ENCODE measurements around the gene GJA1.

DNA sequence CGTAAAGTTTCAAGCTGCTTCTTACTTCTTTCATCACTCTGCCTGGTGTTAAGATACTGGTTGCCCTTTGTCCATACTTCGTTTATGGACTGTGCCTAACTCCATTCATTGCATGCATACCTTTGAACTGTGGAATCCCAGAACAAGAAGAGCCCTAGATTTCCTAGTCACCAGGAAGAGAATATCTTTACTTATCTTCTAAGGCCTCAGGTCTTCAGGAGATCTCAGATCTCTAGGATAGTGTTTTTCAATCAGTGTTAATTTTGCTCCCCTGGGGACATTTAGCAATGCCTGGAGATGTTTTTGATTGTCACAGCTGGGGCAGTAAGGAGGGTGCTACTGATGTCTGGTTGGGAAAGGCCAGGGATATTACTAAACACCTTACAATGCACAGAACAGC is 35.5 kb upstream of the GJA1 start:
- TF ChIP-seq BHLHE40 (IDR thresholded peaks at IDR 0.05; ENCODE audit: low read depth, low read length) (no peak), MXI1 (IDR thresholded peaks at IDR 0.05; ENCODE audit: borderline replicate concordance, low read depth, low read length) (no peak), SMC3 (IDR thresholded peaks at IDR 0.05; ENCODE audit: low read depth, low read length) (no peak), CEBPB (IDR thresholded peaks at IDR 0.05; ENCODE audit: low read depth, low read length) (no peak), RAD21 (IDR thresholded peaks at IDR 0.05; ENCODE audit: low read length) (no peak), POLR2A (IDR thresholded peaks at IDR 0.05; ENCODE audit: low read depth, low read length) (no peak), RCOR1 (IDR thresholded peaks at IDR 0.05; ENCODE audit: insufficient replicate concordance, low read length) (no peak), RFX5 (IDR thresholded peaks at IDR 0.05; ENCODE audit: low read depth, low read length) (no peak), NFE2L2 (IDR thresholded peaks at IDR 0.05; ENCODE audit: low read depth, low read length) (no peak), MAFK (IDR thresholded peaks at IDR 0.05; ENCODE audit: low read depth, low read length) (no peak), FOS (IDR thresholded peaks at IDR 0.05; ENCODE audit: low read depth, low read length) (no peak), CHD1 (IDR thresholded peaks at IDR 0.05; ENCODE audit: low read depth, low read length) (no peak)
- TF ChIP-seq, protein P1, sequence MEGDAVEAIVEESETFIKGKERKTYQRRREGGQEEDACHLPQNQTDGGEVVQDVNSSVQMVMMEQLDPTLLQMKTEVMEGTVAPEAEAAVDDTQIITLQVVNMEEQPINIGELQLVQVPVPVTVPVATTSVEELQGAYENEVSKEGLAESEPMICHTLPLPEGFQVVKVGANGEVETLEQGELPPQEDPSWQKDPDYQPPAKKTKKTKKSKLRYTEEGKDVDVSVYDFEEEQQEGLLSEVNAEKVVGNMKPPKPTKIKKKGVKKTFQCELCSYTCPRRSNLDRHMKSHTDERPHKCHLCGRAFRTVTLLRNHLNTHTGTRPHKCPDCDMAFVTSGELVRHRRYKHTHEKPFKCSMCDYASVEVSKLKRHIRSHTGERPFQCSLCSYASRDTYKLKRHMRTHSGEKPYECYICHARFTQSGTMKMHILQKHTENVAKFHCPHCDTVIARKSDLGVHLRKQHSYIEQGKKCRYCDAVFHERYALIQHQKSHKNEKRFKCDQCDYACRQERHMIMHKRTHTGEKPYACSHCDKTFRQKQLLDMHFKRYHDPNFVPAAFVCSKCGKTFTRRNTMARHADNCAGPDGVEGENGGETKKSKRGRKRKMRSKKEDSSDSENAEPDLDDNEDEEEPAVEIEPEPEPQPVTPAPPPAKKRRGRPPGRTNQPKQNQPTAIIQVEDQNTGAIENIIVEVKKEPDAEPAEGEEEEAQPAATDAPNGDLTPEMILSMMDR (conservative IDR thresholded peaks at IDR 0.05; ENCODE audit: low read depth, low read length), result no peak
- TF ChIP-seq, protein P2, sequence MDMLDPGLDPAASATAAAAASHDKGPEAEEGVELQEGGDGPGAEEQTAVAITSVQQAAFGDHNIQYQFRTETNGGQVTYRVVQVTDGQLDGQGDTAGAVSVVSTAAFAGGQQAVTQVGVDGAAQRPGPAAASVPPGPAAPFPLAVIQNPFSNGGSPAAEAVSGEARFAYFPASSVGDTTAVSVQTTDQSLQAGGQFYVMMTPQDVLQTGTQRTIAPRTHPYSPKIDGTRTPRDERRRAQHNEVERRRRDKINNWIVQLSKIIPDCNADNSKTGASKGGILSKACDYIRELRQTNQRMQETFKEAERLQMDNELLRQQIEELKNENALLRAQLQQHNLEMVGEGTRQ (IDR thresholded peaks at IDR 0.05; ENCODE audit: low read depth, low read length), result no peak

Data from IMR-90 (cell line).